ENCODE data around the gene UVSSA.
"Not testable (repeated sequence)": the region's sequence is repeated elsewhere in the genome, so short reads cannot be mapped to it uniquely, and the experiment has no call there.

The UVSSA gene

DNA sequence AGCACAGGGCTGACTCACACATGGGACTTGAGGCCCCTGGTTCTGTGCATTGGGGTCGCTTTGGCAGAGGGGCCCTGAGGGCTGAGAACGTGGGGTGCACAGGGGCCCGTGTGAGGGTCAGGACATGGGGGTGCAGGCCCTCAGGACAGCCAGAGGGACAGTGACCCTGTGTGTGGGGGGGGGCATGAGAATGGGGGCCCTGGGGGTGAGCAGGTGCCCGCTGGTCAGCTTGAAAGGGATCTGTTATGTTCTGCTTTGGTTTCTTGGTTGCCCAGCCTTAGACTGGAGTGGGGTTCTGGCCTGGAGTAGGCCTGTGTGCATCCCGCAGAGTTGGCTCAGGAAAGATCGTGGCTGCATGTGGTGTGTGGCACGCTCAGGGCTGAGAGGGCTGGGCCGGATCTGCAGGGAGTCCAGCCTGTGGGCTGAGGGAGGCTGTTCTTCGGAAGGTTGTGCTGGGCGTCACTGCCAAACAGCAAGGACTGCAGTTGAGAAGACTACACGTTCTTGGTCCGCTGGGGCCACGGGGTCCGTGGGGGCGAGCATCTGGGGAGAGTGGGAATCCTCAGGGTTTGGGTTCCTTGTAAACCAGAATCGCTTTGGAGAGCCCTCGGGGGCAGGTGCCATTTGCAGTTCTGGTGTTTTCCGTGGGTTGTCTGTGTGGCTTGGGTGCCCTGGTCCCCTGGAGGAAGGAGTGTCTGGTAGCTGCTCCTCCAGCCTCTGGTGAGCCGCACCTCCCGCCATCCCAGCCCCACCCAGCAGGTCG is 15.2 kb upstream of the UVSSA start:
- DNase-seq = no peak

- no peak for DNase-seq
These were observed 14.3 kb upstream of the UVSSA start for GRCh38 chr4:1332686-1333085.

DNA sequence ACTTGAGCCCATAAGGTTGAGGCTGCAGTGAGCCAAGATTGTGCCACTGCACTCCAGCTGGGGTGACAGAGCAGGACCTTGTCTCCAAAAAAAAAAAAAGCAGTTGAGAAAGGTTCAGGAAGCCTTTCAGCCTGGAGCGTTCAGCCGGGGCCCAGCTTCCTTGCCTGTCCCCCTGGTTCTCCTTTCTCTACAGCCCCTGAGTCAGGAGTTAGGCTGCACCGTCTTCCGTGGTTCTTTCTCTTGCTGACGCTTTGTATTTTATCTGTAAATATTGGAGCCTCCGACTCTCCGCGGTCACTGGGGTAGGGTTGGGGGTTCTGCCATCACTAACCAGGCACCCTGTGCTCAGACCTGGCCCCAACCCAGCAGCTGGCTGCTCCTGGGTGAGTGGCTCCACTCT is 13.8 kb upstream of the UVSSA start:
- DNase-seq = no peak

- not testable (repeated sequence) for DNase-seq
These were observed 13.0 kb upstream of the UVSSA start for GRCh38 chr4:1333851-1334578.

DNA sequence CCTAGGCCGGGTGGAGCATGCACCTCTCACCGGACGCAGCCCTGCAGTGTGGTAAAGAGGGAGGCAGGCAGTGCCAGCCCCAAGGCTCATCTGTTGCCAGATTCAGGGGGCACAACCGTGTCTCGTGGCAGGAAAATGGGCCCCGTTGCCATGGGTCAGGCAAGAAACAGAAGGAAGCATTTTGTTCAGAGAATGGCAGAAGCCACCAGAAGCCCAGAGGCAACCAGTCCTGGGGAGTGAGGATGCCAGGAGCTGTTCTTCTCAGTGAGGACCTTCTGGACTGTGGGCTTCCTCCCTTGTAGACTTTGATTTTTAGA is 12.5 kb upstream of the UVSSA start:
- no peak for DNase-seq

GRCh38 chr4:1335193-1335883 is 11.7 kb upstream of the UVSSA start:
- DNase-seq = not testable (repeated sequence)

- DNase-seq = no peak
These were observed 10.9 kb upstream of the UVSSA start for GRCh38 chr4:1336088-1336491.

GRCh38 chr4:1337376-1337831 is 9.6 kb upstream of the UVSSA start:
- DNase-seq = no peak

DNA sequence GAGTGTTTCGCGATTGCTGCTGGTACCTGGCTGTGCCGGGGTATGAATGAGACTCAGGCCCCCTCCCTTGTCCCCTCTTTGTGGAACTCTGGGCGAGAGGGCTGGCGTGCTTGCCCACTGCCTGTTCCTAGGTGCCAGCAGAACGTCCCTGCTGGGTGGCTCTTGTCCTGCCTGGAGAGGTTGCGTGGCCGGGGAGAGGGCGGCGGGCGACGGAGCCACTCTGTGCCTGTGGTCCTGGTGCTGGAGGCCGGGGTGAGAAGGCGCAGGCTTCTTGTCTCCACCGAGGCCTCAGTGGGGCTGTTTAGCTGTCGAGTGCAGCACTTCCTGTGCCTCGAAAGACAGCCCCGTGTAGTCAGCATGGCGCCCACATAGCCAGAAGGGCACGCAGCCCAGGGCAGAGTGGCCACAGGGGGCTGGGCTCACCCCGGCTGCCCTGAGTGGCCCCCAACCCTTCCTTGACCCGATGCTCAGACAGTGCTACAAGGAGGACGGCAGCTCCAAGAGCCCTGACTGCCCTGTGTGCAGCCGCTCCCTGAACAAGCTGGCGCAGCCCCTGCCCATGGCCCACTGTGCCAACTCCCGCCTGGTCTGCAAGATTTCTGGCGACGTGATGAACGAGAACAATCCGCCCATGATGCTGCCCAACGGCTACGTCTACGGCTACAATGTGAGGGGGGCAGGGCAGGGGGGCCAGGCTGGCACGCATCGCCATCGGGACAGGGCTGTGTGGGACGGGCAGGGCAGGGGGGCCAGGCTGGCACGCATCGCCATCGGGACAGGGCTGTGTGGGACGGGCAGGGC is 8.9 kb upstream of the UVSSA start:
- DNase-seq = no peak

GRCh38 chr4:1338752-1339414 is 8.1 kb upstream of the UVSSA start:
- DNase-seq = no peak

- no peak for DNase-seq
These were observed 7.5 kb upstream of the UVSSA start for GRCh38 chr4:1339489-1339888.

- no peak for DNase-seq
These were observed 6.7 kb upstream of the UVSSA start for GRCh38 chr4:1340181-1340747.

DNA sequence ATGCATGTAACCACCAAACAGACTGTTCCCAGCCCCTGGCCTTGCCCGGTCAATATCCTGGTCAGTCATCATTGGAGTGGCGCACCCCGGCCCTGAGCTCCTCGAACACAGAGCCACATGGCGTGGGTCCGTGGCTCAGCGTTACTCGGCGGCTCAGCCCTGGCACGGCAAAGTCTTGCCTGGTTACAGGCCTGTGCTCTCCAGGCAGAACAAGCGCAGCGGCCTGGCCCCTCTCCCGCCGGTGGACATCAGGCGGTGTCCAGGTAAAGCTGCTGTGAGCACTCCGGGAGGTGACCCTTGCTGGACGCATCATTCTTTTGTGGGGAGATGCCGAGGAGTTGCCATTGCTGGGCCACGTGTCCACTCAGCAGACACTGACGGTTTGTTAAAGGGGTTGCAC is 6.1 kb upstream of the UVSSA start:
- DNase-seq = no peak

GRCh38 chr4:1342003-1342402 is 5.0 kb upstream of the UVSSA start:
- no peak for DNase-seq

DNA sequence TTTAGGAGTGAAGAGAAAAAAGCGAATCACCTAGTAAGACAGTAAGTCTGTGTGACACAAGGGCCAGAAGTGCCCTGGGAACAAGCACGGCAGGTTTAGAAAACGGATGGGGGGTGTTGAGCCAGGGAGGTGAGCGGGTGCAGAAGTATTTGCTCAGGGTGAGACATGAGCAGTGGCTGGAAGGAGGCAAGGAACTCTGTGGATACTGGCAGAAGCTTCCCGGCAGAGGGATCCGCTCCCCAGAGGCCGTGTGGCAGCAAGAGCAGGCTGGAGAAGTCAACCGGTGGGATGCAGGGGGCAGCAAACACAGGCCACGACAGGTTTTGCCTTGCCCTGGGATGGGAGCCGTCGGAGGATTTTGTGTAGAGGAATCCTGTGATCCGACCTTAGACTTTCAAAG is 2.3 kb upstream of the UVSSA start:
- no peak for DNase-seq

- DNase-seq = no peak
These were observed 866 bp upstream of the UVSSA start for GRCh38 chr4:1345903-1346780.

GRCh38 chr4:1347410-1347864 is 429 bp downstream of the UVSSA start:
- no peak for DNase-seq

- no peak for DNase-seq
These were observed 1.1 kb downstream of the UVSSA start for GRCh38 chr4:1348014-1348513.

DNA sequence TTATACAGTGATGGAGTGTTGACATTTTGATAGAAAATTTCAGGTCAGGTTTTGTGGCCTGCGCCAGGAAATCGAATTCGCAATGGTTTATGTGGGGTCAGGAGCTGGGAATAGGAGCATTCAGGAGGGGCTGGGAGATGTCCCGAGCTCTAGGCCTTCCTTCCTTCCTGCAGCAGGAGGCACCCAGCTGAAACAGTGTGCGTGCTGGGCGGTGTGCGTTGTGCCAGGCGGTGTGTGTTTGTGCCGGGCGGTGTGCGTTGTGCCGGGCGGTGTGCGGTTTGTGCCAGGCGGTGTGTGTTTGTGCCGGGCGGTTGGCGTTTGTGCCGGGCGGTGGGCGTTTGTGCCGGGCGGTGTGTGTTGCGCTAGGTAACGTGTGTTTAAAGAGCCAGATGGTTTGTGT is 1.7 kb downstream of the UVSSA start:
- DNase-seq = no peak

DNA sequence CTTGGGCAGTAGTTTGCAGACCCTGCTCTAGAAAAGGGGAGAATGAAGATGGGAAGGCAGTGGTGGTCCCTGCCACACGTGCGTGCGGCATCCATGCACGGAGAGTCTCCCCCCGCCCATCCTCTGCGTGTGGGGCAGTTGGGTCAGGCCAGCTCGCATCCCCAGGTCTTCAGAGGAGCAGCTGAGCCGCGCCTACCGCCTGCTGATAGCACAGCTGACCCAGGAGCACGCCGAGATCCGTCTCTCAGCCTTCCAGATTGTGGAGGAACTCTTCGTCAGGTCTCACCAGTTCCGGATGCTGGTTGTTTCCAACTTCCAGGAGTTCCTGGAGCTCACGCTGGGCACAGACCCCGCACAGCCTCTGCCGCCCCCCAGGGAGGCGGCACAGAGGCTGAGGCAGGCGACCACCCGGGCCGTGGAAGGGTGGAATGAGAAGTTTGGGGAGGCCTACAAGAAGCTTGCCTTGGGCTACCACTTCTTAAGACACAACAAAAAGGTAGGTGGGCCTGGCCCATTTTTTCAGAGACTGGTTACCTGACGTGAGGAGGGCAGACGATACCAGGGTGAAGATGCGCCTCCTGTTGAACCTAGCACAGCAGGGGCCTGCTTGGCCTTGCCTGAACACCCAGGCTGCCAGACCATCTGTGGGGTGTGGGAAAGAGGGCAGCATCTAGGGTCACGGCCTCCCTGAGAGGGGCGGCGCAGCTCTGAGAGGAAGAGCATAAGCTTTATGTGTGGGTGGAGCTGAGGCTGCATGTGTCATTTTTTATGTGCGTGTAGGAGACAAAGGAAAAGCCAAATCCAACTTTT is 2.6 kb downstream of the UVSSA start:
- no peak for DNase-seq
